GM19463 (cell line): ENCODE data around the gene ANAPC1.
"Not testable (repeated sequence)": the region's sequence is repeated elsewhere in the genome, so short reads cannot be mapped to it uniquely, and the experiment has no call there.

Experiments
- ATAC-seq: cut with Tn5 transposase; IDR thresholded peaks from one replicate; pipeline ENCODE4 v1.9.1; 2021; ENCODE audit warnings: mild to moderate bottlenecking, moderate library complexity; ENCODE audit not compliant: unreplicated experiment

Gene ANAPC1

DNA sequence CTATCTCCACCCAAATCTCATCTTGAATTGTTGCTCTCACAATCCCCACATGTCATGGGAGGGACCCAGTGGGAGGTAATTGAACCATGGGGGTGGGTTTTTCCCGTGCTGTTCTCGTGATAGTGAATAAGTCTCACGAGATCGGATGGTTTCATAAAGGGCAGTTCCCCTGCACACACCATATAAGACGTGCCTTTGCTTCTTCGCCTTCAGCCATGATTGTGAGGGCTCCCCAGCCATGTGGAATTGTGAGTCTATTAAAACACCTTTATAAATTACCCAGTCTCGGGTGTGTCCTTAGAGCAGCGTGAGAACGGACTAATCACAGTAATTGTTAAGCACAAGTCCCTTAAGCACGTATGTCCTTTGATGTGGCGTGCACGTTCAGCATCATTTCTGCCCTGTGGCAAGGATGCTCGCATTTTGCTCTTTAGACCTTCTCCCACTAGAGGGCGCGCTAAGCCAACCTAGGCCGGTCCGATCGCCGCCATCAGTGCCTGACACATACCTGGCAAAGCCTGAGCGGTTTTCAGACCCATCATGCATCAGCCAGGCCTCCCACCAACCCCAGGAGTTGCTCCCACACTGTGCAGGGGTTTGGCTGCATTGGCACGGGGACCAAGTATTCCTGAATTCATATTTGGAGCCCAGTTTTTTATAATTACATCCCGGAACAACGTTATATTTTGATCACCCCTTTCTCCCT, 136.4 kb downstream of the ANAPC1 start:
- peak; percentile 77 for ATAC-seq

DNA sequence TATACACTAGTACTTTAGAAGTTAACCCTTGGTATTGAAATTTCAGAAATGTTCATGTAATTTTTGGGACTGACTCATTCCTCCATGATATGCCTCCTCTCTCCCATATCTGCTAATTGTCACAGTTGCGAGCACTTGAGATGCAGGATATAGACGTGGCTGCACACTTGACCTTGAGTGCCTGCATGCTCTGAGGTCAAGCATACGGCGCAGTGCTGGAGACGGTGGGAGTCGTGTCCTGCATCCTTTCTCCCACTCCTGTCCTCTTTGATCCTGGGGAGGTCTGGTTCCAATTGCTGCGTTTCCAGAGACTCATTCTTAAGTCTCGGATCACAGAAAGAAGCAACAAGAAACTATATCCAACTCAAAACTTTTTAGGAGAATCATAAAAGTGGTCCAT, 139.2 kb downstream of the ANAPC1 start:
- ATAC-seq: not testable (repeated sequence)

DNA sequence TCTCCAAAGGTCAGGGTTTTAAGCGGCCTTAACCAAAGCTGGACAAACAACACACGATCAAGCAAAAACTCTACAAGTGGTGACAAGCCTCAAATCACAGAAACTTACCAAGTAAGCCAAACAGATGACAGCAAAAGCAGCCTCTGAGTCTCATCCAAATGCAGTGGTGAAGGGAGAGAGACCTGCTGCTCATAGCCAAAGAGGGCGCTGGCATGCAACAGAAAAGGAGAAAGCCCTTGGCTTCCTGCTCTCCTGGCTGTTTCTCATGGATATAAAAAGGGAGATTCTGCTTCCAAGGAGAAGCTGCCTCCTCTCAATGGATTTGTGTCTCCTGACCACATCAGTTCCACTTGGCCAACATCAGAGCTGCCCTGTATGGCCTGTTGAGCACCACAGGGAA, 142.5 kb downstream of the ANAPC1 start:
- ATAC-seq: not testable (repeated sequence)

DNA sequence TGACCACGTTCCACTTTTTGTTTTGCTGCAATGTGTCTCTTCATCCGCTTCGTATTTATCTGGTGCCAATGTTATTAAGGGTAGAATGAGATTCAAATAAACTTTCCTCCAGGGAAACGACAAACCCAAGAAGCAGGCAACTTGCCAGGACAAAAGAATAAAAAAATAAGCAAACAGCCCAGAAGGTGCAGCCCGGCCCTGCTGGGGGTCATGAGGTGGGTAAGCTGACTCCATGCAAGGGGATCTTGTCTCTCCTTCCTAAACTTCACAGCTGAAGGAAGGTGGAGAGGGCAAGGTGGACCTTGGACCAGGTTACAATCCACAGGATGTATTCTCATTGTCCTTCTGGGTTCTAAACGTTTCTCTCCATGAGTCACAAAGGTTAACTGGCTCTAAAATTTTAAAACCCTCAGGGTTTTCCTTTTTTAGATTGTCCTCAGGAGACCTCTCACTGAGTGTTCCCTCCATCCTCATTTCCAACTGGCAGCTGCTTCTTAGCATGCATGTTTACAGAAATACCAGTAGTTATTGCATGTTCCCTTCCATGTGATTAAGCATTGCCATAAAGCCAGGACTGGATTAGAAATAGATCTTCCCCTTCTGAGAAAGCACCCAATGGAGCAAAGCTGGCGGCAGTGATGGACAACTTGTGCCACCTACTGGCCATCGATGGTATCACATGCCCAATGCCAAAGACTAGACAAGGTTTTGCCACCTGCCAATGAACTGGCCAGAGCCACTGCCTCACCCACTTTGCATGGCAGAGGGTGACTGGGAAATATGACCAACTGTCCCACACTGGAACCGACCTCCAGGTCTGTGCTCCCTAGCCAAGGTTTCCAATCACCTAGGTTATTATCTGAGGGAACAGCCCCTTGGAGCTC, 147.9 kb downstream of the ANAPC1 start:
- ATAC-seq: not testable (repeated sequence)

DNA sequence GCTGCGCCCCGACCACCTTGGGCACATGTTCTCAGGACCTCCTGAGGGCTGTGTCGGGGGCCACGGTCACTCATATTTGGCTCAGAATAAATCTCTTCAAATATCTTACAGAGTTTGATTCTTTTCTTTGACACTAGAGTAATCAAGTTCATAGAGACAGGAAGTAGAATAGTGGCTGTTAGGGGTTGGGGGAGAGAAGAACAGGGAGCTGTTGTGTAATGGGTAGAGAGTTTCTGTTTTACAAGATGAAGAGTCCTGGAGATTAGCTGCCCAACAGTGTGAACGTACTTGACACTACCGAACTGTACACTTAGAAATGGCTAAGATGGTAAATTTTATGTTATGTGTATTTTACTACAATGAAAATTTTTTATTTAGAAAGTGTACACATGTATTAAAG, 148.6 kb downstream of the ANAPC1 start:
- ATAC-seq: not testable (repeated sequence)

DNA sequence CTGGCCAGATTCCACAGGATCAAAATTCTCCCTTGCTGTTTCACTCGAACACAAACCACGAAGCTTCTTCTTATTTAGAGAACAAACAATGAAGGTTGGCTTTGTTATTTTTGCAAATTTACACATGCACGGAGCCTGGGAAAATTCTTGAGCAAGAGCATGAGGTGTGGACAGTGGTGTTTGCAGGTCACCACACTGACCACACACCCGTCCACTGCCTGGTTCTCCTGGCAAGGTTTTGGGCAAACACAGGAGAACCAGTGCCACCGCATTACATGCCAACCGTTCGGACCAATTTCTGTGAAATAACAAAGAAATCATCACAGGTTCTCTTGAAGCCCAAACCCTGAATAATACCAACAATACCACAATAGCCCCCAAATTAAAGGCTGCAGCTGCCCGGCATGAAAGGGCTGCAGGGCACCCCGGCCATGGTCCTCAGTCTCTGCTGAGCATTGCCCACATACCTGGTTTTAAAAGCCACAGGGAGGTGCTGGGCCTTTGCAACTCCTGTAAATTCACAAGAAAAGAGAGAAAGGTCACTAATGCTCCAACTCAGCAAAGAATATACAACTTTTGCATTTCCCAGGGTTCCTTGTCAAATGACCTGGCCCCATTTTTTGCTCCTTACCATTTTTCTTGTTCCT, 154.1 kb downstream of the ANAPC1 start:
- ATAC-seq: not testable (repeated sequence)

DNA sequence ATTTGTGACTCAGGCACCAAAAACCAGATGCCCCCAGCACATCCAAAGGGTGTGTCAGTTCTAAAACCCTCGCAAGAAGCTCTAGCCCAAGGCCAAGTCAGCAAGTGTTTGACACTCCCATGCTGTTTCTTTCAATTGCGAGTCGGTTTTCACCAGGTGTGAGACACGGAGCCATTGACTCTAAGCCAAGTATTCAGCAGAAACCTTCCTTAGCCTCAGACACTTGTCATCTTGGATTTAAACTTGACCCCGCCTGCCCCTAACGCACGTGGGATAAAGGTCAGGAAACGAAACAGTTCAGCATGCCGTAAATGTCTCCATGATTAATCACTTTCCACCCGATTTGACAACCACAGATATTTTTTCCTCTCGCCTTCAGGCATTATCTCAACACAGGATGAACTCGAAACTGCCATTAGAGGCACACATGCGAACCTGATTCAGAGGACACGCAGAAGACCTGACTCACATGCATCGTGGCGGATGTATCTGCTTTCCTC, 156.3 kb downstream of the ANAPC1 start:
- ATAC-seq: not testable (repeated sequence)

DNA sequence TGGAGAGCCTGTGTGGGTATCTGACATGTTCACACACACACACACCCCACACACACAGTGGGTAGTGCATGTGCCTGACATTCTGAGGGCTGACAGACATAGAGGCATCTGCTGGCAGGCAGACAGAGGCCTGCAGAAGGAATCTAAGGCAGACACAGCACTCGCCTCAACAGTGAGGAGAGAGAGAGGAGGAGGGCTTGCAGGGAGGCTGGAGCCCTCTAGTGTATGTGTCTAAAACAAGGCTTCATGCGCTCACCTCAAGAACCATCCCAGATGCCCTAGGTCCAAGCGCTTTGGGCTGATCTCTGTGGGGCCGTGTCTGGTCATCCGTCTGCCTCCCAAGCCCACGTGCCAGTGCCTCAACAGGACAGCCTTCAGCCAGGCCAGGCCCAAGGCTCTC, 158.3 kb downstream of the ANAPC1 start:
- ATAC-seq: peak; percentile 42

DNA sequence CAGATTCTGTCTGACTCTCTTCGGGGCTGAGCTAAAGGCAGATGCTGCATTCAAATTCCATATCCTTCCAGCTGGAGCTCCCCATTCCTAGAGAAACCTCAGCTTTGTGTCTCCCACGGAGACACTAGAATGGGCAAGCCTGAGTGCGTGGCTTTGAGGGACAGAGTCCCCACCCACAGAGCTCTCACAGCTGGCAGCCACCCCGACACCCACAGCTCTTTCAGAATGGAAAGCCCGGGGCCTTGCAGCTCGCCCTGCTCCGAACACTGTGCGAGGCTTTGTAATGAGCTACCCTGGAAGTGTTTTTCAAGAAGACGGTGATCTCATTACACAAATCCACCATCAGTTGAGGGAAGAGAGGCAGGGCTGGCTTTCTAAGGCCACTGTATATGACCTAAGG, 164.4 kb downstream of the ANAPC1 start:
- ATAC-seq: not testable (repeated sequence)
